ENCODE data around the gene TAAR2.

- TF ChIP-seq ZNF660 (tag by site-specific recombination; IDR thresholded peaks at IDR 0.05) (0 out of 2 replicates have a peak, but pooled peaks have one; percentile 47), REST (tag by site-specific recombination; IDR thresholded peaks at IDR 0.05) (no peak)
These were observed 45.7 kb upstream of the TAAR2 start for GRCh38 chr6:132669690-132670291.
